GM18868 (cell line): ENCODE results near the gene GPC3.

ENCODE experiments used
- ATAC-seq: cut with Tn5 transposase; IDR thresholded peaks from one replicate; pipeline ENCODE4 v1.9.1; 2021; ENCODE audit warnings: mild to moderate bottlenecking, moderate library complexity; ENCODE audit not compliant: unreplicated experiment

Gene GPC3

GRCh38 chrX:133971586-133971985 lies 13.8 kb downstream of the GPC3 start:
- ATAC-seq = no peak

GRCh38 chrX:133970076-133970475 lies 15.3 kb downstream of the GPC3 start:
- ATAC-seq = no peak

- no peak for ATAC-seq
These were observed 16.2 kb downstream of the GPC3 start for GRCh38 chrX:133969191-133969590.

GRCh38 chrX:133968109-133968508 lies 17.3 kb downstream of the GPC3 start:
- ATAC-seq = no peak

GRCh38 chrX:133966199-133966598 lies 19.2 kb downstream of the GPC3 start:
- ATAC-seq = no peak

- no peak for ATAC-seq
These were observed 20.1 kb downstream of the GPC3 start for GRCh38 chrX:133965321-133965720.

- ATAC-seq = no peak
These were observed 24.3 kb downstream of the GPC3 start for GRCh38 chrX:133961046-133961445.

- no peak for ATAC-seq
These were observed 25.4 kb downstream of the GPC3 start for GRCh38 chrX:133959972-133960371.

GRCh38 chrX:133958997-133959688 lies 26.3 kb downstream of the GPC3 start:
- ATAC-seq = no peak

- ATAC-seq = no peak
These were observed 28.6 kb downstream of the GPC3 start for GRCh38 chrX:133956570-133957340.

- ATAC-seq = no peak
These were observed 31.5 kb downstream of the GPC3 start for GRCh38 chrX:133953785-133954355.

GRCh38 chrX:133953078-133953477 lies 32.3 kb downstream of the GPC3 start:
- ATAC-seq = no peak

GRCh38 chrX:133951098-133951497 lies 34.3 kb downstream of the GPC3 start:
- ATAC-seq = no peak

- ATAC-seq = no peak
These were observed 35.2 kb downstream of the GPC3 start for GRCh38 chrX:133950214-133950613.

- ATAC-seq = no peak
These were observed 36.5 kb downstream of the GPC3 start for GRCh38 chrX:133948895-133949294.

GRCh38 chrX:133947996-133948395 lies 37.4 kb downstream of the GPC3 start:
- ATAC-seq = no peak

GRCh38 chrX:133947022-133947421 lies 38.4 kb downstream of the GPC3 start:
- ATAC-seq = no peak

GRCh38 chrX:133943507-133943906 lies 41.9 kb downstream of the GPC3 start:
- ATAC-seq = no peak

- no peak for ATAC-seq
These were observed 45.6 kb downstream of the GPC3 start for GRCh38 chrX:133939655-133940302.

GRCh38 chrX:133938530-133938929 lies 46.9 kb downstream of the GPC3 start:
- no peak for ATAC-seq

GRCh38 chrX:133937022-133937421 lies 48.4 kb downstream of the GPC3 start:
- no peak for ATAC-seq

GRCh38 chrX:133935076-133935475 lies 50.3 kb downstream of the GPC3 start:
- no peak for ATAC-seq
